HG02798 (cell line): ENCODE results near the gene ZNF669.

Experiments
- ATAC-seq: cut with Tn5 transposase; IDR thresholded peaks from one replicate; pipeline ENCODE4 v1.9.1; 2021; ENCODE audit warnings: mild to moderate bottlenecking; ENCODE audit not compliant: unreplicated experiment, poor library complexity

Gene ZNF669

GRCh38 chr1:247111700-247112478 is 7.7 kb upstream of the ZNF669 start:
- no peak for ATAC-seq

- ATAC-seq, result no peak
These were observed 7.1 kb upstream of the ZNF669 start for GRCh38 chr1:247111259-247111699.

GRCh38 chr1:247110627-247111258 is 6.6 kb upstream of the ZNF669 start:
- ATAC-seq, result no peak

GRCh38 chr1:247107694-247108093 is 3.5 kb upstream of the ZNF669 start:
- ATAC-seq, result no peak

GRCh38 chr1:247105966-247106365 is 1.8 kb upstream of the ZNF669 start:
- ATAC-seq, result no peak

GRCh38 chr1:247104965-247105364 is 809 bp upstream of the ZNF669 start:
- ATAC-seq, result no peak

- no peak for ATAC-seq
These were observed 1.8 kb downstream of the ZNF669 start for GRCh38 chr1:247102381-247102780.

- no peak for ATAC-seq
These were observed 3.4 kb downstream of the ZNF669 start for GRCh38 chr1:247100676-247101279.

GRCh38 chr1:247096958-247097357 is 7.2 kb downstream of the ZNF669 start:
- ATAC-seq, result no peak

GRCh38 chr1:247096544-247096943 is 7.6 kb downstream of the ZNF669 start:
- ATAC-seq, result no peak

GRCh38 chr1:247096112-247096511 is 8.0 kb downstream of the ZNF669 start:
- ATAC-seq, result no peak

- ATAC-seq, result no peak
These were observed 13.7 kb downstream of the ZNF669 start for GRCh38 chr1:247090455-247090854.

GRCh38 chr1:247089616-247090375 is 14.4 kb downstream of the ZNF669 start:
- no peak for ATAC-seq

- ATAC-seq, result no peak
These were observed 15.2 kb downstream of the ZNF669 start for GRCh38 chr1:247088967-247089366.

- ATAC-seq, result no peak
These were observed 16.9 kb downstream of the ZNF669 start for GRCh38 chr1:247087256-247087655.

- ATAC-seq, result no peak
These were observed 18.8 kb downstream of the ZNF669 start for GRCh38 chr1:247085310-247085709.

- ATAC-seq, result no peak
These were observed 19.4 kb downstream of the ZNF669 start for GRCh38 chr1:247084771-247085170.

- no peak for ATAC-seq
These were observed 24.8 kb downstream of the ZNF669 start for GRCh38 chr1:247079141-247079874.

GRCh38 chr1:247078258-247079140 is 25.7 kb downstream of the ZNF669 start, which contains the start of gene ZNF670:
Gene ZNF670 (minus strand): TSS chr1:247078811. CDS start chr1:247078596, 215 bp downstream.
- peak; percentile 100 for ATAC-seq
